Cardiac fibroblast (primary cell): ENCODE measurements around the gene PLEKHN1.
"Not testable (repeated sequence)": the region's sequence is repeated elsewhere in the genome, so short reads cannot be mapped to it uniquely, and the experiment has no call there.

ENCODE experiments used
- DNase-seq, 2 donors: peaks; one replicate each; pipeline versions ENCODE4 v3.0.0 to v3.0.0-alpha.2; 2010; ENCODE audit warnings: low read depth in 2 of 2
- H3K4me3 ChIP-seq, 2 donors: replicated peaks in 1 of 2; 1 replicate in 1 of 2; 2 replicates in 1 of 2; pipeline ENCODE4 v1.5.1; 2011; ENCODE audit warnings: low read depth in 2 of 2, low read length in 2 of 2, mild to moderate bottlenecking in 2 of 2, moderate library complexity in 1 of 2
- TF ChIP-seq, protein P1 (sequence below): IDR thresholded peaks from one replicate; pipeline ENCODE4 v1.5.1; 2011; ENCODE audit warnings: low read depth, mild to moderate bottlenecking, low read length, inconsistent platforms

Gene PLEKHN1

GRCh38 chr1:1003618-1004419 lies 37.5 kb downstream of the PLEKHN1 start:
- H3K4me3 ChIP-seq, result no peak overlapping the region
- no peak for DNase-seq
- TF ChIP-seq, protein P1, sequence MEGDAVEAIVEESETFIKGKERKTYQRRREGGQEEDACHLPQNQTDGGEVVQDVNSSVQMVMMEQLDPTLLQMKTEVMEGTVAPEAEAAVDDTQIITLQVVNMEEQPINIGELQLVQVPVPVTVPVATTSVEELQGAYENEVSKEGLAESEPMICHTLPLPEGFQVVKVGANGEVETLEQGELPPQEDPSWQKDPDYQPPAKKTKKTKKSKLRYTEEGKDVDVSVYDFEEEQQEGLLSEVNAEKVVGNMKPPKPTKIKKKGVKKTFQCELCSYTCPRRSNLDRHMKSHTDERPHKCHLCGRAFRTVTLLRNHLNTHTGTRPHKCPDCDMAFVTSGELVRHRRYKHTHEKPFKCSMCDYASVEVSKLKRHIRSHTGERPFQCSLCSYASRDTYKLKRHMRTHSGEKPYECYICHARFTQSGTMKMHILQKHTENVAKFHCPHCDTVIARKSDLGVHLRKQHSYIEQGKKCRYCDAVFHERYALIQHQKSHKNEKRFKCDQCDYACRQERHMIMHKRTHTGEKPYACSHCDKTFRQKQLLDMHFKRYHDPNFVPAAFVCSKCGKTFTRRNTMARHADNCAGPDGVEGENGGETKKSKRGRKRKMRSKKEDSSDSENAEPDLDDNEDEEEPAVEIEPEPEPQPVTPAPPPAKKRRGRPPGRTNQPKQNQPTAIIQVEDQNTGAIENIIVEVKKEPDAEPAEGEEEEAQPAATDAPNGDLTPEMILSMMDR, result no peak

DNA sequence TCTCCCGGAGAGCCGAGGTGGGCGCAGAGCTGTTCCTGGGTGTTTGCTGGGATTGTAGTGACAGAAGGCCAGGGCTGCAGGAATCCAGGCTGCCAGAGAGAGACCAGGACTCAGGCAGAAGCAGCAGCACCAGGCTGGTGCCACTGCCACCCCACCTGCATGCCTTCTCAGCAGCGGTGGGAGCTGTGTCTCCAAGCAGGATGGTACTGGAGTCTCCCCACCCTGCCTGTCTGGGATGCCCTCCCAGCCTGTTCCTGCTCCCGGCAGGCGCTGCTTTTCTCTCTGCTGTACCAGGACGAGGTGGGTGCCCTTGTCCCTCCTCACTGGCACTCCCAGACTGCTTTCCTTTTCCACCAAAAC lies 38.1 kb downstream of the PLEKHN1 start:
- TF ChIP-seq, protein P1, result no peak
- DNase-seq, result no peak
- H3K4me3 ChIP-seq, result no peak overlapping the region

DNA sequence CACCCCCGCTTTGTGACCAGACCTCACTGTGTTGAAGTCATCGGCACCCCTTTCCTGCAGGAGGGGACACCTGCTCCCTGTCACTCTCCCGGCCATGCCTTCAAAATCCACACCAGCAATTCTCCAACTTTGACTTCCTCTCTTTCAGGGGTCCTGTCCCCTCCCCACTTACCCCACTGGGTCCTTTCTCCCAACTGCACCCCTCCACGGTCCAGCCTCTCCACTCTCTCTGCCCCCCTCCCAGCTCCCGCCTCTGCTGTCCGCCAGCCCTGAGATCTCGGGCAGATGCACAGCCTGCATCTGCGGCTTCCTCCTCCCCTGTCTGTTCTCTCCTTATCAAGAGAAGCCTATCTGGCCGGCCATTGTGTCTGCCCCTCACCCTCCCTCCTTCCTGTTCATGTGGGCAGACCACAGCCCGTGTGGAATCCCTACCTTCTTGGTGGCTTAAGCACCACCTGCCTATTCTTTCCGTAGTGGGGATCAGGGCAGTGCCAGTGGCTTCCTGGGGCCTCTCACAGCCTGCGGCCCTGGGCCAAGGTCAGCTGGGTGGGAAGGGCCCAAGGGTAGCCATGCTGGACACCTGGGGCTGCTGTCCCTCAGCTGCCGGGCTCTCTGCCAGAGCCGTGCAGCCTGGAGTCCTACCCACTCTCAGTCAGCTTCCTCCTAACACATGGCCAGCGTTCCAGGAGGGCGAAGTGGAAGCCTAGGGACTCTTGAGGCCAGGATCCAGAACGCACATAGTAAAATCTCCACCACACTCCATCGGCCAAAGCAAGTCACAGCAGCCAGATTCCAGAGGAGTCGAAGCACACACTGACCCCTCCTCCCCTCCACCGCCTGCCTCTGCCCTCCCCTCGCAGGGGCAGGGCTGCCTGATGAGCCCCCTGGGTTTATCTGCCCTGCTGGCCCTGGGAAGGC lies 38.8 kb downstream of the PLEKHN1 start:
- TF ChIP-seq, protein P1, result no peak
- DNase-seq, result peak in 1 of 2 donors; percentile 67
- H3K4me3 ChIP-seq, result no peak overlapping the region

GRCh38 chr1:1005774-1006304 lies 39.6 kb downstream of the PLEKHN1 start:
- no peak for DNase-seq
- H3K4me3 ChIP-seq, result no peak overlapping the region
- TF ChIP-seq, protein P1, result no peak

DNA sequence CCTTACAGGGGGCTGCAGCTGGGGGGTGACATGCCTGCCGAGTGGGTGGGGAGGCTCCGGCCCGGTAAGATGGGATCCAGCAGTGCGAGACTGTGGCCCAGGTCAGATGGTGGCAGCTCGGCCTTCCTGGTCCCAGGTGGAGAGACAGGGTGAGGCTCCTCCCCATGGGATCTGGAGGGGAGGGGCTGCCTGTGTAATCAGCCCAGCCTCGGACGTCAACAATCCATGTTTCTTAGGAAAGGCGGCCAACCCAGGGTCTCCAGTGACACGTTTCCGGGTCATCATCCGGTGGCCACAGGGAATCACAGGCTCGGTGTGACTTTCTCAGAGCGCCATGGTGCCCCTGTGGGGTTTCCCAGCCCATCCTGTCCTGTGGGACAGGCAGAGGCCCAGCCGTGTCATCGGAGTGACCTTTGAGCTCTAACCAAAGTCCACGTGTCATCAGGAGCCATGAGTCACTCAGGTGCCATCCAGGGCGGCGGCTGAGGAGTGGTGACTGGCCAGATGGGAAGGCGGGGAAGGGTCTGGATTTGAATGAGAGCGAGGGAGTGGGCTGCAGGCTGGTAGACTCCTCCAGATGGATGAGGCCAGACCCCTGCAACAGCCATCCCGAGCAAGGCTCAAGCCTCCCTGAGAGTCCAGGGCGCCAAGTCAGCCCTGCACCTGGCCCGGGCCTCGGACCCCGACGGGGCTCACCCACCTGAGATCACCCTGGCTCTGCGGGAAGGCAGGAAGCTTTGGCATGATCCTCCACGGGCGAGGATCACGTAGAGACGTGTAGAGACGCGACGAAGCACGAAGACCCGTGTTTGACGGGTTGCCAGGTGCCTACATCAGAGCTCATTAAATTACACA lies 40.2 kb downstream of the PLEKHN1 start:
- H3K4me3 ChIP-seq, result no peak overlapping the region
- TF ChIP-seq, protein P1, result no peak
- DNase-seq, result no peak

- DNase-seq, H3K4me3 ChIP-seq: not testable (repeated sequence)
Observed at GRCh38 chr1:1010131-1010530, 43.8 kb downstream of the PLEKHN1 start.
